Measurements from ENCODE around the gene DNAH1. TPM values are rescaled to one million over a fixed set of nuclear protein-coding genes. Genes with fewer than 3 reads are reported as not detected.

Gene DNAH1
- total and polyA plus RNA-seq, 3 donors from 2014 or later, result 40.0 to 50.4 (median 49.1) TPM

- WGBS, 2 donors, result 93 to 95% methylated on average over 4 to 12 of the region's 12 CpGs
- no peak overlapping the region for H3K4me3 ChIP-seq
- no peaks in the 10 kb centered on the region for H3K9me3 ChIP-seq
- TF ChIP-seq CTCF (IDR thresholded peaks at IDR 0.05), result no peak
- TF ChIP-seq POLR2A (IDR thresholded peaks at IDR 0.05), result no peak
- no peak for DNase-seq
- no peaks in the 10 kb centered on the region for H3K4me1 ChIP-seq
- intact Hi-C loops (cut with DNase I; ENCODE audit: low total_unique reads), result no loop called here
- no peaks in the 10 kb centered on the region for H3K27me3 ChIP-seq
- H3K36me3 ChIP-seq (ENCODE audit: low read depth, missing control alignments), result no peaks in the 10 kb centered on the region
- no peak overlapping the region for H3K27ac ChIP-seq
These were observed 75.0 kb downstream of the DNAH1 start for GRCh38 chr3:52391096-52391495.

GRCh38 chr3:52392216-52392930 lies 76.3 kb downstream of the DNAH1 start:
- 88% methylated on average over 5 to 16 of the region's 16 CpGs for WGBS, 2 donors
- DNase-seq, result no peak
- Histone ChIP-seq H3K4me3 (no peak overlapping the region), H3K9me3 (no peaks in the 10 kb centered on the region), H3K4me1 (no peaks in the 10 kb centered on the region), H3K27ac (no peak overlapping the region), H3K27me3 (no peaks in the 10 kb centered on the region), H3K36me3 (ENCODE audit: low read depth, missing control alignments) (no peaks in the 10 kb centered on the region)
- no peak for TF ChIP-seq CTCF (IDR thresholded peaks at IDR 0.05)
- no peak for TF ChIP-seq POLR2A (IDR thresholded peaks at IDR 0.05)
- intact Hi-C loops (cut with DNase I; ENCODE audit: low total_unique reads), result no loop called here

GRCh38 chr3:52393131-52393807 lies 77.2 kb downstream of the DNAH1 start:
- Histone ChIP-seq H3K4me1 (no peaks in the 10 kb centered on the region), H3K36me3 (ENCODE audit: low read depth, missing control alignments) (no peaks in the 10 kb centered on the region), H3K4me3 (no peak overlapping the region), H3K9me3 (no peaks in the 10 kb centered on the region), H3K27me3 (no peaks in the 10 kb centered on the region), H3K27ac (no peak overlapping the region)
- TF ChIP-seq POLR2A (IDR thresholded peaks at IDR 0.05) (no peak), CTCF (IDR thresholded peaks at IDR 0.05) (no peak)
- intact Hi-C loops (cut with DNase I; ENCODE audit: low total_unique reads), result no loop called here
- DNase-seq, result no peak
- 91 to 93% methylated on average over 17 to 18 of the region's 18 CpGs for WGBS, 2 donors

- DNase-seq, result no peak
These were observed 78.0 kb downstream of the DNAH1 start for GRCh38 chr3:52393959-52394670.

More at GRCh38 chr3:52393959-52394670, 78.0 kb downstream of the DNAH1 start:
- 82 to 92% methylated on average over 16 to 18 of the region's 18 CpGs for WGBS, 2 donors
- no peaks in the 10 kb centered on the region for H3K4me1 ChIP-seq
- no peaks in the 10 kb centered on the region for H3K36me3 ChIP-seq (ENCODE audit: low read depth, missing control alignments)
- intact Hi-C loops (cut with DNase I; ENCODE audit: low total_unique reads), result no loop called here
- H3K4me3 ChIP-seq, result no peak overlapping the region
- no peak for TF ChIP-seq CTCF (IDR thresholded peaks at IDR 0.05)
- no peak for TF ChIP-seq POLR2A (IDR thresholded peaks at IDR 0.05)
- no peaks in the 10 kb centered on the region for H3K9me3 ChIP-seq
- H3K27me3 ChIP-seq, result no peaks in the 10 kb centered on the region
- no peak overlapping the region for H3K27ac ChIP-seq

Measured in testis (tissue), 3 donors.